Hepatocyte (in vitro differentiated cells): ENCODE data around the gene CCDC8. TPM values are rescaled to one million over a fixed set of nuclear protein-coding genes. Genes with fewer than 3 reads are reported as not detected.
"Not testable (repeated sequence)": the region's sequence is repeated elsewhere in the genome, so short reads cannot be mapped to it uniquely, and the experiment has no call there.

ENCODE experiments used
- DNase-seq: peaks from one replicate; pipeline ENCODE4 v3.0.0-alpha.2; 2016; ENCODE audit warnings: low spot score
- H2AFZ ChIP-seq: fragments of 200-600 bp; sonication (generic); 2 replicates; pipeline ENCODE4 v1.6.0; 2016; ENCODE audit warnings: antibody characterized with exemption, mild to moderate bottlenecking
- H3K27ac ChIP-seq: fragments of 200-600 bp; sonication (generic); 2 replicates; pipeline ENCODE4 v1.5.1; 2016; ENCODE audit warnings: mild to moderate bottlenecking
- H3K27me3 ChIP-seq: fragments of 200-600 bp; sonication (generic); 2 replicates; pipeline ENCODE4 v1.6.1; 2016
- H3K36me3 ChIP-seq: fragments of 200-600 bp; sonication (generic); replicated peaks from 2 replicates; pipeline ENCODE4 v1.5.1; 2016; ENCODE audit warnings: low read depth; ENCODE audit not compliant: insufficient read depth
- H3K4me1 ChIP-seq: fragments of 200-600 bp; sonication (generic); 2 replicates; pipeline ENCODE4 v1.5.1; 2016; ENCODE audit warnings: mild to moderate bottlenecking, moderate library complexity; ENCODE audit not compliant: insufficient read depth
- H3K4me2 ChIP-seq: fragments of 200-600 bp; sonication (generic); 2 replicates; pipeline ENCODE4 v1.6.0; 2016
- H3K4me3 ChIP-seq: fragments of 200-600 bp; sonication (generic); 2 replicates; pipeline ENCODE4 v1.5.1; 2016; ENCODE audit warnings: mild to moderate bottlenecking
- H3K79me2 ChIP-seq: fragments of 200-600 bp; sonication (generic); 2 replicates; pipeline ENCODE4 v1.6.0; 2017; ENCODE audit warnings: mild to moderate bottlenecking
- H3K9me2 ChIP-seq: fragments of 200-600 bp; sonication (generic); replicated peaks from 2 replicates; pipeline ENCODE4 v1.6.0; 2017; ENCODE audit warnings: mild to moderate bottlenecking; ENCODE audit not compliant: insufficient read depth
- H3K9me3 ChIP-seq: fragments of 200-600 bp; sonication (generic); 2 replicates; pipeline ENCODE4 v1.5.1; 2016; ENCODE audit warnings: low read depth, mild to moderate bottlenecking
- H4K20me1 ChIP-seq: fragments of 200-600 bp; sonication (generic); 2 replicates; pipeline ENCODE4 v1.6.0; 2016; ENCODE audit warnings: mild to moderate bottlenecking; ENCODE audit not compliant: insufficient read depth, poor library complexity, severe bottlenecking
- EZH2 ChIP-seq: fragments of 200-600 bp; sonication (generic); IDR thresholded peaks from 2 replicates; pipeline ENCODE4 v1.6.1; 2016; ENCODE audit warnings: antibody characterized with exemption, mild to moderate bottlenecking, borderline replicate concordance
- EZH2phosphoT487 ChIP-seq: fragments of 200-600 bp; sonication (generic); IDR thresholded peaks from one replicate; pipeline ENCODE4 v1.6.1; 2018; ENCODE audit warnings: antibody characterized with exemption, mild to moderate bottlenecking, low read depth, moderate library complexity; ENCODE audit not compliant: unreplicated experiment, severe bottlenecking
- WGBS: methylation state at CpG from one replicate; pipeline ENCODE4 v1.1.6; 2016; ENCODE audit warnings: low lambda C conversion rate; ENCODE audit errors: missing lambda C conversion rate; 5-methylcytosine and 5-hydroxymethylcytosine counted together
- polyA plus RNA-seq: library from polyadenylated mRNA; unstranded; fragments of >200 nt; fragmentation: Nextera tagmentation; extraction: Ambion mirVana; gene quantifications from 2 replicates; pipeline ENCODE4 v1.2.1, GENCODE V29; 2016
- total RNA-seq: library from RNA; depleted of rRNA; stranded (reverse); fragments of >200 nt; gene quantifications from 2 replicates; pipeline ENCODE4 v1.2.3, GENCODE V29; 2014
- TF ChIP-seq, protein P1 (sequence below): fragments of 200-600 bp; sonication (generic); IDR thresholded peaks from 2 replicates; pipeline ENCODE4 v1.5.1; 2016; ENCODE audit warnings: antibody characterized with exemption, mild to moderate bottlenecking; ENCODE audit not compliant: poor library complexity

The CCDC8 gene
- total and polyA plus RNA-seq, 2 experiments from 2014 or later: 51.7 to 55.9 TPM

DNA sequence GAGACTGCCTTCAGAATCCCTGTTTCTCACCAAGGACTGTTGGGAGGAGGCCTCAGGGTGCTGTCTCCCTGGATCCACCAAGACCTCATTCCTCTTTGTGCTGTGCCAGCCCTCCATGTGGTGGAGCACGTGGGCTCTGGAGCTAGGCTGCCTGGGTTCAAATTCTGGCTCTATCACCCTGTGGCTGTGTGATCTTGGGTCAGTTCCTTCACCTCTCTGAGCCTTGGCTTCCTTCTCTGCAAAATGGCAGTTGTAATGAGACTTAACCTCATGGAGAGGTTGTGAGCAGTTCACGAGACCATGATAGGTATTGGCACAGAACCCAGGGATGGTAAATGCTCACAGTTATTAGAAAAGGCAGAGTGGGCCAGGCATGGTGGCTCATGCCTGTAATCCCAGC is 9.0 kb upstream of the CCDC8 start:
- no peaks in the 10 kb centered on the region for H3K36me3 ChIP-seq
- 92% methylated on average over 2 of the region's 2 CpGs for WGBS

GRCh38 chr19:46420056-46420455 is 6.7 kb upstream of the CCDC8 start:
- Histone ChIP-seq H3K4me1 (peaks cover 17% of the 10 kb centered on the region), H2AFZ (no peak overlapping the region), H3K4me2 (no peak overlapping the region), H3K4me3 (no peak overlapping the region), H3K9me3 (no peaks in the 10 kb centered on the region), H3K9me2 (no peaks in the 10 kb centered on the region), H3K27me3 (no peaks in the 10 kb centered on the region), H3K79me2 (no peaks in the 10 kb centered on the region), H3K27ac (no peak overlapping the region), H4K20me1 (no peaks in the 10 kb centered on the region), H3K36me3 (no peaks in the 10 kb centered on the region)
- DNase-seq: no peak
- WGBS: 94% methylated on average over 7 of the region's 7 CpGs
- TF ChIP-seq, protein P1, sequence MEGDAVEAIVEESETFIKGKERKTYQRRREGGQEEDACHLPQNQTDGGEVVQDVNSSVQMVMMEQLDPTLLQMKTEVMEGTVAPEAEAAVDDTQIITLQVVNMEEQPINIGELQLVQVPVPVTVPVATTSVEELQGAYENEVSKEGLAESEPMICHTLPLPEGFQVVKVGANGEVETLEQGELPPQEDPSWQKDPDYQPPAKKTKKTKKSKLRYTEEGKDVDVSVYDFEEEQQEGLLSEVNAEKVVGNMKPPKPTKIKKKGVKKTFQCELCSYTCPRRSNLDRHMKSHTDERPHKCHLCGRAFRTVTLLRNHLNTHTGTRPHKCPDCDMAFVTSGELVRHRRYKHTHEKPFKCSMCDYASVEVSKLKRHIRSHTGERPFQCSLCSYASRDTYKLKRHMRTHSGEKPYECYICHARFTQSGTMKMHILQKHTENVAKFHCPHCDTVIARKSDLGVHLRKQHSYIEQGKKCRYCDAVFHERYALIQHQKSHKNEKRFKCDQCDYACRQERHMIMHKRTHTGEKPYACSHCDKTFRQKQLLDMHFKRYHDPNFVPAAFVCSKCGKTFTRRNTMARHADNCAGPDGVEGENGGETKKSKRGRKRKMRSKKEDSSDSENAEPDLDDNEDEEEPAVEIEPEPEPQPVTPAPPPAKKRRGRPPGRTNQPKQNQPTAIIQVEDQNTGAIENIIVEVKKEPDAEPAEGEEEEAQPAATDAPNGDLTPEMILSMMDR: no peak
- TF ChIP-seq EZH2phosphoT487 (no peak), EZH2 (no peak)

More for the DNA sequence above, 9.0 kb upstream of the CCDC8 start:
- no peak overlapping the region for H2AFZ ChIP-seq
- H3K27ac ChIP-seq: no peak overlapping the region
- DNase-seq: no peak
- TF ChIP-seq EZH2phosphoT487 (no peak), EZH2 (no peak)
- TF ChIP-seq, protein P1: no peak
- no peaks in the 10 kb centered on the region for H4K20me1 ChIP-seq
- H3K4me3 ChIP-seq: no peak overlapping the region
- H3K4me1 ChIP-seq: peaks cover 4% of the 10 kb centered on the region
- no peaks in the 10 kb centered on the region for H3K79me2 ChIP-seq
- peaks cover 4% of the 10 kb centered on the region for H3K27me3 ChIP-seq
- no peaks in the 10 kb centered on the region for H3K9me3 ChIP-seq
- no peak overlapping the region for H3K4me2 ChIP-seq
- no peaks in the 10 kb centered on the region for H3K9me2 ChIP-seq

DNA sequence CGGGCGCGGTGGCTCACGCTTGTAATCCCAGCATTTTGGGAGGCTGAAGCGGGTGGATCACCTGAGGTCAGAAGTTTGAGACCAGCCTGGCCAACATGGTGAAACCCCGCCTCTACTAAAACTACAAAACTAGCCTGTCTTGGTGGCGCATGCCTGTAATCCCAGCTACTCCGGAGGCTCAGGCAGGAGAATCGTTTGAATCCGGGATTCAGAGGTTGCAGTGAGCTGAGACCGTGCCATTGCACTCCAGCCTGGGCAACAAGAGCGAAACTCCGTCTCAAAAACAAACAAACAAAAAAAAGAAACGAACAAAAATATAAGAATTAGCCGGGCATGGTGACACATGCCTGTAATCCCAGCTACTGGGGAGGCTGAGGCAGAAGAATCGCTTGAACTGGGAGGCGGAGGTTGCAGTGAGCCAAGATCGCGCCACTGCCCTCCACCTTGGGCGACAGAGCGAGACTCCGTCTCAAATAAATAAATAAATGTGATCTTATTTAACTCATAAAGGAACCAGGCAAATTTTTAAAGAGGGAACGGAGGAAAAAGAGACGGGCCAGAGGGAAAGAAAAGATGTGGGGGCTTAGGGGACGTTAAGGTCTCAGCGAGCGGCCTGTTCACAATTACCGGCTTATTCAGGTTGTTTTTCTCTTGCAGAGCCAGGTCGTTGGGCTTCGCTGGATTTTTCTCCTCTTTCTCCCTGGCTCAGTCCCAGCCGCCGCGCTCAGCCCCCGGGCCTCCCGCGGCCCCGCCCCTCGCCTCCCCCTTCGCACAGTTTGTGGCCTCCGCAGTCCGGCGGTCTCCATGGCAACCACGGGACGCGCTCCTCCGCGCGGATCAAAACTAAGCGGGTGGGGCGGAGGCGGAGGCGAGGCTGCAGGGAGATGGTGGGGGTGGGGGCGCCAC is 2.7 kb upstream of the CCDC8 start:
- DNase-seq: peak; percentile 97
- H4K20me1 ChIP-seq, H3K27me3 ChIP-seq, H3K36me3 ChIP-seq, H3K9me2 ChIP-seq, H3K9me3 ChIP-seq: not testable (repeated sequence)
- WGBS: 23% methylated on average over 50 of the region's 53 CpGs
- peaks cover 21% of the 10 kb centered on the region for H3K79me2 ChIP-seq
- H3K27ac ChIP-seq: peak overlapping the region; percentile 77
- H3K4me2 ChIP-seq: peak overlapping the region; percentile 74
- peak overlapping the region; percentile 5 for H3K4me3 ChIP-seq
- H3K4me1 ChIP-seq: peaks cover 30% of the 10 kb centered on the region
- H2AFZ ChIP-seq: peak overlapping the region; percentile 56

DNA sequence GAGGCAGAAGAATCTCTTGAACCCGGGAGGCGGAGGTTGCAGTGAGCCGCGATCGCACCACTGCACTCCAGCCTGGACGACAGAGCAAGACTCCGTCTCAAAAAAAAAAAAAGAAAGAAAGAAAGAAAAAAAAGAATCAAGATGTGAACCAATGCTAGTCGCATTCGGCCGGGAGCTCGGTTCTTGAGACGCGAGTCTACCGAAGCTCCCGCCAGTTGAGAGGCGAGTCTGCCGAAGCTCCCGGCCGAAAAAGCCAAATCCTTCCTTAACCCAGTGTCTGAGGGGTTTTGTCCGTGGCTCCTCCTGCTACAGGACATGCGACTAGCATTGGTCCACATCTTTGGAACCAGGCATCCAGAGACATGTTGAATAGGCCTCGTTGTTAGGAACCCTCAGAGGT is 1.5 kb upstream of the CCDC8 start:
- H3K9me2 ChIP-seq, H3K27me3 ChIP-seq, H3K4me3 ChIP-seq, H3K9me3 ChIP-seq, H3K4me2 ChIP-seq, H3K36me3 ChIP-seq, H2AFZ ChIP-seq, DNase-seq: not testable (repeated sequence)
- Histone ChIP-seq H4K20me1 (peaks cover 20% of the 10 kb centered on the region), H3K27ac (peak overlapping the region; percentile 77), H3K4me1 (peaks cover 42% of the 10 kb centered on the region), H3K79me2 (peaks cover 33% of the 10 kb centered on the region)
- 95% methylated on average over 15 of the region's 22 CpGs for WGBS
